ENCODE measurements around the gene BID.

BID gene

GRCh38 chr22:17774206-17774925, at the start of gene BID:
Gene BID, minus strand, starts transcription at chr22:17774469. Its CDS starts 24,353 bp downstream, at chr22:17750116.
- DNase-seq, result peak; percentile 28

GRCh38 chr22:17823964-17824363, 49.7 kb upstream of the BID start:
- DNase-seq, result no peak

GRCh38 chr22:17823226-17823625, 49.0 kb upstream of the BID start:
- no peak for DNase-seq

- no peak for DNase-seq
Measured at GRCh38 chr22:17822087-17822486, 47.8 kb upstream of the BID start.

GRCh38 chr22:17820879-17821439, 46.7 kb upstream of the BID start:
- no peak for DNase-seq

GRCh38 chr22:17818649-17819048, 44.4 kb upstream of the BID start:
- DNase-seq, result no peak

- no peak for DNase-seq
Measured at GRCh38 chr22:17818180-17818579, 43.9 kb upstream of the BID start.

- DNase-seq, result no peak
Measured at GRCh38 chr22:17817511-17818065, 43.3 kb upstream of the BID start.

GRCh38 chr22:17817079-17817478, 42.8 kb upstream of the BID start:
- DNase-seq, result no peak

GRCh38 chr22:17816649-17817048, 42.4 kb upstream of the BID start:
- DNase-seq, result no peak

GRCh38 chr22:17815703-17816254, 41.5 kb upstream of the BID start:
- DNase-seq, result no peak

- no peak for DNase-seq
Measured at GRCh38 chr22:17814830-17815229, 40.6 kb upstream of the BID start.

- DNase-seq, result no peak
Measured at GRCh38 chr22:17814084-17814483, 39.8 kb upstream of the BID start.

- no peak for DNase-seq
Measured at GRCh38 chr22:17811119-17811518, 36.9 kb upstream of the BID start.

GRCh38 chr22:17810570-17811116, 36.4 kb upstream of the BID start:
- no peak for DNase-seq

GRCh38 chr22:17808693-17809403, 34.6 kb upstream of the BID start:
- no peak for DNase-seq

GRCh38 chr22:17807578-17808410, 33.5 kb upstream of the BID start:
- no peak for DNase-seq

GRCh38 chr22:17807086-17807485, 32.8 kb upstream of the BID start:
- DNase-seq, result no peak

- no peak for DNase-seq
Measured at GRCh38 chr22:17806437-17806836, 32.2 kb upstream of the BID start.

GRCh38 chr22:17804331-17805080, 30.2 kb upstream of the BID start:
- no peak for DNase-seq

- DNase-seq, result no peak
Measured at GRCh38 chr22:17803609-17804270, 29.5 kb upstream of the BID start.

All from stimulated activated CD4-positive, alpha-beta T cell treated with anti-CD3 and anti-CD28 coated beads, Interleukin-4, amount 100 ng/mL, for 24 hours (primary cell).